SIG-M5 treated with dmso at 0.1 percent for 504 hours (cell line): Measurements from ENCODE around the gene RALGDS.
A peak's percentile ranks its signal among the peaks of the same experiment; 100 is the strongest.

Experiments
- DNase-seq: peaks from one replicate; lab custom pipeline; 2025; ENCODE audit not compliant: unreplicated experiment; lab: John Stamatoyannopoulos, UW

RALGDS gene

DNA sequence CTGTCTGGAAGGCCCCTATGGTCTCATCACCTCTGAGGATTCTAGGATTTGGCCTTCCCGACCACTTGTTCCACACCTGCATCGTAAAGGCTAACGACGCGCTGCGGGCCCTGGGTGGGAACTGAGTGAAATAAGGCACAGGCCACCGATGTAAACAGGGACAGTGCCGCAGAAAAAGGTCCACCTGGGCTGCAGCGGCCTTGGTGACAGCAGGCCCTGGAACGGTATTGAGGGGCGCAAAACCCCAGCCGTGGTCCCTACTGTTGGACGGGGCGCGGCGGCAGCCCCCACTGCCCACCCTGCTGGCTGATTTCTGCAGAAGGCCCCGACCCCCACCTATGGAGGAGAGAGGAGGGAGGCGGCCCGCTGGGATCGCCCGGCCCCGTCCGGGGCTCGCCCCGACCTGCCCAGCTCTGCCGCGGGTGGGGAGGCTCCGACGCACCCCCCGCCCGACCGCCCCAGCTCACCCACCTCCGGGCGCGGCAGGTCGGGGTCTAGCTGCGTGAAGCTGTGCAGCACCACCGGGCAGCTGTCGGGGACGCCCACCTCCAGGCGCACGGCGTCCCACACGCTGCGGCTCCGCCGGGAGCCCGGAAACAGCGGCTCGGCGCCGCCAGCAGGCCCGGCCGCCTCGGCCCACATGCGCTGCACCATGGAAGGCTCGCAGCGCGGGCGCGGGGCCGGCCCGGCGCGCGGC lies 391 bp downstream of the RALGDS start:
- DNase-seq, result no peak

DNA sequence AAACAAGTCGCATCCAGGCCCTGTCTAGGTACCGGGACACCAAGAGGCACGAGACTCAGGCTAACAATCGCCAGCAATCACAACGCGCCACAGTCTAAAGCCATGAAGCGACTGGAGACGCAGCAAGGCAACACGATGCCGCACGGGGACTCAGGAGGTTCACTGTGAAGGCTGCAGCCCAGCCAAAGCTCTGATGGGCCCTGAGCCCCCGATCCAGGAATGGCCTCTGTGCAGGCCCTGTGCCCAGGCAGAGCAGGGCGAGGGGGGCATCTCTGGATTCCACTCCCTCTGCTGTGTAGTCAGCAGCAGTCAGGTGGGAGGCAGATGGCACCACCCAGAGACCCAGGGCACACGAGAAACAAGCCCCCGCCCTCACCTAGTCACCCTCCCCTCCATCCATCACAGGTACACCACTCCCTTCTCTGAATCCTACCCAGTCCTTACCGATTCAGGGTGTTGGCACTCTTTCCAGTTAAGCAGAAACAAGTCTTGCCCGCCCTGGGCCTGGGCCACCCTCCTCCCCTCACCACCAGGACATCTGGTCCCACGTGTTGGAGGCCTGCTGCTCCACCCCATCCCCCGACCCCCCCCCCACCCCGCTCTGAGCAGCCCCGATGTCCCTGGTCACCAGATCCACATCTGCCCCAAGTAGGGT lies 1.1 kb downstream of the RALGDS start:
- DNase-seq, result no peak

DNA sequence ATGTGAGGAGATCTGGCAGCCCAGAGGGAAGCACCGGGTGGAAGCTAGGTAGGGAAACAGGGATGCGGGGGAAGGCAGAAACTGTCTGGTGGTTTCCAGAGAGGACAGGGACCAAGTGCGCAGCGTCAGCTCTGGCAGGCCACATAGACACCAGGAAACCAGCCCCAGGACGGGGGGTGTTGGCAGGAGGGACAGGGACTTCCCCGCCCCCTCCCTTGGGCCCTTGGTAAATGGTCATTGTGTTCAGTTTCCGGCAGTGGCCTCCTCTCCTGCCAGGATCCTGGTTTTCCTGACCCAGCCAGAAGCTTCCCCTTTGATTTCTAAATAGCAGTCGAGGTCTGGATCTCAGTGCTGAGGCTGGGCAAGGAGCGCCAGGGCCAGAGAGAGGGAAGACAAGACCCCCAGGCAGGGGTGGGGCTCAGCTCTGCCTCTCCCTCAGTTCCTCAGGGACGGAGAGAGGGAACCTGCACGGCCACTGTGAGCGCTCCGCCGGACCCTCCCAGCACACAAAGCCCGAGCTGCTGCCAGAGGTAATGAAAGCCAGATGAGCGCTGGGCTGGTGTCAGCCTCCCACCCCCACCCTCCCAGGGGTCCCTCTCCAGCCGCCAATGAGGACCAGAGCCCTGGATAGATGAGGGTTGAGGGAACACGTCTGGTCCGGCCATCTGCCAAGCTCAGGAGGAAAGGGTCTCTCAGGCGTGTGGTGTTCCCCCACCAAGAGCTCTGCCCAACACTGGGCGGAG lies 1.8 kb downstream of the RALGDS start:
- DNase-seq, result no peak

DNA sequence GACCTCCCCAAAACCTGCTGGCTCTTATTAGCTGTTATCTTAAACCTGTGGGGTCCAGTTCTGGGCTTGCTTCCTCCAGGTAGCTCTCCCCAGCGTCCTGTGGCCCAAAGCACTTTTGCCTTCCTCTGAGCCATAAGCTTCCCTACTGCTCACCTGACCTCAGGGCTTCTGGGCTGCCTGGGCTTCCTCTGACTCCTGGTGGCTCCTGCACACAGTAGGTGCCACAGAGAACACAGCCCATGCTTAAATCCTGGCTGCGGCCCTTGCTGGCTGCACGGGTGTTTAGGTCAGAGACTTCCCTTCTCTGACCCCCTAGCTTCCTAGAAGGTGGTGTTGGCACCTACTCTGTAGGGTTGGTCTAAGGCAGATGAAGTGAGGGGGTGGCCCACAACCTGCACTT lies 2.5 kb downstream of the RALGDS start:
- DNase-seq, result no peak

DNA sequence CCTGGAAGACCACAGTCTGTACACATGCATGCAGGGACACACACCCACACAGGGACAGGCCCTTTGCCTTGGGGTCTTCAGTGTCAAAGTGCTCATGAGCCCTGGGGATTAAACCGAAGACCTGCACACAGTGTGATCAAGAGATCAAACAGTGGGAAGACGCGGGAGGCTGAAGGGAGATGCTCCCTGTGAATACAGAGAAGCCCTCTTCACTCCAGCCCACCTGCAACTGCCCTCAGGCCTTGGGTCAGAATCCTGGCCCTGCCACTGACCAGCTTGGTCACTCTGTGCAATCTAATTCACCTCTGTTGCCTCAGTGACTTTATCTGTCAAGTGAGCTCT lies 2.9 kb downstream of the RALGDS start:
- DNase-seq, result no peak

DNA sequence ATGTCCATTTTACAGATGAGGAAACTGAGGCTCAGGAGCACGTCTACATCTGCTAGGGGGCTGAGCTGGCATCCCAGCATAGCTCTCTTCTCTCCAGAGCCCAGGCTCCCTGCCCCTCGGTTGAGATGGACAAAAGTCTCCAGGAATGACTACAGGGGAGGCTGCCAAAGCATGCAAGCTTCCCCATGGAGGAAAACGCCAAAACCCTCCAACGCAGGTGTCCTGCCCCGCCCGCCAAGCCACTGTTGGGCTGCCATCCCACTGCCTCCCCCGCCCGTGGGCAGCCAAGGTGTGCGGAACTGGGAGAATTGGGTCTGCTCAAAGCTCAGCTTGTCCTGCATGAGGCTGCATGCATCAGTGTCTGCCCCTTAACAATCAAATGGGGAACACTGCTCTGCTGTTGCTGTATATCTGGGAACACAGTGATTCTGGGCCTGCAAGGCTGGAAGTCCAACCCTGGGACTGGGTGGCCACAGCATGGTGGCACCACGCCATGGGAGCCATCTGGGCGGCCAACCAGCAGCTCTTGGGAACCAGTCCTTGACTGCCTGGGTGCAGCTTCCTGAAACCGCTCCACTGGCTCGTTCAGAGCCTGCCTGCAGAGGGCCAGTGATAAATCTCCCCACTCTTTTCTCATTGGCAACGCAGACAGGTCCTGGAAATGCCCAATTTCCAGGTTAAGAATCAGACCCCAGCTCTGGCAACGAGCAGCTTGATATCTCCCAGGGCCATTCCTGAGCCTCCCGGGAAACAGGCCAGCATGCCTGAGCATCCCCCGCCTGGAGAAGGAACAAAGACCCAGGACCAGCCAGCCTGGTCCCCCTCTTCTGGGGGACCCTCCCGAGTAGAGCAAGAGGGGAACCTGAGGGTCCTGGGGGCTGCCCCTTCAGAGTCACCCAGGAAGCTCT lies 3.5 kb downstream of the RALGDS start:
- no peak for DNase-seq

DNA sequence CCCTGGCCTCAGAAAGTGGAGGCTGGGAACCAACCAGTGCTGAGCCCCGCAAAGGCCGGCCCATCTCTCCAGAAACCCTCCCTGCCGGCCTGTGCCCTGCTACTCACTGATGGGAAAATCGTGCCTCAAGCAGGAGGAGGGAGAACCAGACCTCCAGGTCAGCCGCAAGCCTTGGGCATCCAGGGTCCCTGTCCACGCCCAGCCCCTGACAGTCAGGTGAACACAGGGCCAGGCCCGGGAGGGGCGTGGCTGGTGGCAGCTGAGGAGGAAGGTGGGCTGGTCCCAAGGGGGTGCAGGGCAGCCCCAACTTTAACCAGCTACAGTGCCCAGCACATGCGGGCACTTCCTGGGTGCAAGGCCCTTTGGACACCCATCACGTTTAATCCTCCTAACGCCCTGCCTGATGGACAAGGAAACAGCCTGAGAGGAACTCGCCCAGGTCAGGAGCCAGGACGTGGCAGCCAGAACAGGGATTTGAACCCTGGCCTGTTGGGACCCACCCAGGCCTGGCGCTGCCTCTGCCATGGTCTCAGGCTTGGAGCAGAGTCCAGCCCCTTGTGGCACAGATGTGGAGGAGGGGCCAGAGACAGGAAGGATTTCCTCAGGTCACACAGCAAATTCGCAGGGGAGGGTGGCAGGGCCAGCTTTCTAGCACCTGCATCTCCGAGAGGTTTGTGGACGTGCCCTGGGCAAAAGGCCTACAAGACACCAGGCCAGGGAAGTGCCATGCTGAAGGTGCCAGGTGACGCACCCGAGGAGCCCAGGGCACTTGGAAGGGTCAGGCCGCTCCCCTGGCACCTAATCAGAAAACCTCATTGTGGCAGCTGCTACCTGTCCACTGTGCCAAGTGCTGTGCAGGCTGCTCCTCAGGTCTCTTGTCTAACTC lies 4.5 kb downstream of the RALGDS start:
- no peak for DNase-seq

DNA sequence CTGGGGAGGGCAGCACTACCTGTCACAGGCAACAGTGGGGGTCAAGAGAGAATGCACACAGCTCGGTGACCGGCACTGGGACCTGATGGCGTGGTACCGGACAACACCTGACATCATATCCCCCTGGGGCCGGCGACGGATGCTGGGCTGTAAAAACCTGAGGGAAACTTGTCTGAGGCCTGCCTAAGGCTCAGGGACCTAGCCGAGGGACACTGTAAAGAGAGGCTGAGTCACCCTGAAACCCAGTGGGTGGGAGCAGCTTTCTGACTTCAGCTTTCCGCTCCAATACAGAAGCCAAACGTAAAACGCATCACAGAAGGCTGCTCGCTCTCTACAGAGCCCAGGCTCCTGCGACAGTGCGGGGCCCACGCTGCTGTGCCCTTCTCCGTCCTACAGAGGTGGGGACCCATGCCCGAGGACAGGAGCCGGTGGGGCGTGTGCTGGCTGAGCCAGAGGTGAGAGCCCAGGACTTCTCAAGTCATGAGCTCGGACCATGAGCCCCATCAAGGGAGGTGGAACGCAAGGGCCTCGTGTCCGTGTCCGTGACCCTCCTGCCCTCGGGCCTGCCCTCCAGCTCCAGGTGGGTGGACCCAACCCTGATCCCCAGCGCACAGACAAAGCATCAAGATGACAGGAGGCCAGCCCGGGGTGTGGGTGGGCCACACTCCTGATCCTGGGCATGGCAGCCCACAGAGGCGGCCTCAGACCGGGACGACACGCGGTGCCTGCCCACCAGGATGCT lies 5.3 kb downstream of the RALGDS start:
- peak; percentile 22 for DNase-seq

DNA sequence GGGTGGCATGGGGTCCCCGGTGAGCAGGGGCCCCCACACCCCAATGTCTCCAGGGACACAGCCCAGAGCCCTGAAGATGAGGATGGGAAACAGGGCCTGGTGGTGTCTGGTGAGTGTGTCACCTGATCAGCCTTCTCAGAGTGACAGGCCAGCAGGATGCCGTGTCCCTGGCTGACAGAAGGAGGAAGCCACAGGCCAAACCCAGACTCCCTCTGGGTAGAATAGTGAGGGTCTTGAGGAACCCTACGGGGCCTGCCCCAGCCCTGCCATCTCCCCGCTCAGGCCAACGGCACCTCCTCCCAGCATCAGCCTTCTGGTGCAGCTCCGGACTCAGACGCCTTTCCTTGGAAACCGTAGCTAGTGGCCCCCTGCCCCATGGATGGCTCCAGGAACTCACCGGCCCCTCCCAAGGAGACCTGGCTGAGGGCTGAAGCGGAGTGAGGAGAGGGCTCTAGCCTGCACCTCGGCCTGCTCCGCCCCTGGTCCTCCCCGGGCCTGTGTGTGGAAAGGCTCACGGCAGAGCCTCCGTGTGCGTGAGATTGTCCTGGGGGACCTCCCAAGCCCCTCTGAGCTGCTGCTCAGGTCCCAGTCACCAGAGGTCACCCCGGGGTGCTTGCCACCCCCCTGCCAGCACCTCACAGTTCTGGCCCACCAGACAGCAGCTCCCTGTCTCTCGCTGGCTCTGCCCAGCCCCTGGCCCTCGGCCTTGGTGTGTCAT lies 6.0 kb downstream of the RALGDS start:
- no peak for DNase-seq

DNA sequence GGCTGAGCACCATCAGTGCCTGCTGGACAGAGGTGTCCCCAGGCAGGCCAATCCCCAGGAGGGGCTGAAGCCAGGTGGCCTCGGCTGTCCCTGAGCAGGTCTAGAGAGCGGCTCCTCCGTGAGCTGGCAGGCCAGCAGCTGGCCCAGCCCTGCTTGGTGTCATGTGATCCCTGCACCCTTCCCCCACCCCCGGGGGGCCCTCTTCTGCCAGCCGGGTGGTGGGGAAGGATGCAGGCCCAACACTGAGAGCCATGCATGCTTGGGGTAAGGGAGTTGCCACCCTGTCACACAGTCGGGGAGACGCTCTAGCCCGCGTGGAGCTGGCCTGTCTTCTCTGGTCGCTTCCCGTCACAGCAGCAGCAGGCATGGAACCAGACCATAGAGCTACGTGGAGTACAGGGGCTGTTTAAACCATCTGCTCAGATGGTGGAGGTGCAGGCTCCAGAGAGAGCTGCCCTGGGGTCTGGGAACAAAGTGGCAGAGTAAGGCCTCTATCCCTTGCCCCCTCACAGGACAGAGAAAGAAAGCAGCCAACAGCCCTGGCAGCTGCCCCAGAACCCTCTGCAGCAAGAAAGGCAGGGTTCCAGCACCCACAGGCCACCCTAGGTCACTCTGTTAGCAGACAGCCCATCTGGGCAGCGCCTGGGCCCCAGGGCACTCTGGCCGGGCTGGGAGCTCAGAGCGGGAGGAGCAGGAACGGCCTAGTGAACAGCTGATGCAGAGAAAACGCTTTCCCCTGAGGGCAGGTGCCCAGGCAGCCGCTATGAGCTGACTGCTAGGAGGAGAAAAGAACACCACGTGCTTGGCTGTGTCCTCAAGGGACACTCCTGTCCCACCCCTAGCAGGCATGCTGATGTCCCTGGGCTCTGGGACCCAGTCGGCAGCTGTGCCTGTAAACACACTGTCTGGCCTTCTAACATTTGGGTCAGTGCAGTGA lies 6.8 kb downstream of the RALGDS start:
- DNase-seq, result peak; percentile 25

DNA sequence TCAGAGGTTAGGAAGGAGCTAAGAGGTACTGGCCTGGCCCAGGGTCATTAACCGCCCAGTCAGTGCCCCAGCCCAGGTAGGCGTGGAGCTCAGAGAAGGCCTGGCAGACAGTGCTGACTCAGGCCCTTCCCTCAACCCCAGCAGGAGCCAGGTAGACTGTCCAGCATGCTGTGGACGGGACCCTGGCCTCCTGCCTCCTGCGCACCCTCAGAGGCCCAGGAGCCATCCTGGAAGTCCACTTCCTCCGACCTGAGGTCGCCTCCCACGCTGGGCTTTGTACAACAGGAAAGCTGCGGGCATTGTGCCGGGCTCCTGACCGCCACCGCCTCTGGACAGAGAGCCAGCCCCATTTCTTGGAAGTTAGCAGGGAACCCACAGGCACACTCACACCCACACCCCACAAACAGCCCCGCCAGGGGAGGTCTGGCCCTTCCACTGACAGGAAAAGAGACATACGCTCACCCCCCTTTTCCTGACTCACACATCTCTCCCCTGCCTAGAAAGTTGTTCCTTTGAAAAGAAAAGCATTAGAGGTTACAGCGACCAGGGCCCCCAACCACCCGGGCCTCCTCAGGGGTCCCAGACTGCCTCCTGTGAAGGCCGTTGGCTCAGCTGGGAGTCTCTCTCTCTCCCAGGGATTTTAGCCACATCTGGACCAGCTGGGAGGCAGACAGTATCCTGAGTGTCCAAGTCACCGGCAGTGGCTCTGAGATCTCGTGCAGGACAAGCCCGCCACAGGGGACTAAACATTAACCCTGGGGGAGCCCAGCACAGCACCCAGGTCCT lies 7.7 kb downstream of the RALGDS start:
- DNase-seq, result no peak

DNA sequence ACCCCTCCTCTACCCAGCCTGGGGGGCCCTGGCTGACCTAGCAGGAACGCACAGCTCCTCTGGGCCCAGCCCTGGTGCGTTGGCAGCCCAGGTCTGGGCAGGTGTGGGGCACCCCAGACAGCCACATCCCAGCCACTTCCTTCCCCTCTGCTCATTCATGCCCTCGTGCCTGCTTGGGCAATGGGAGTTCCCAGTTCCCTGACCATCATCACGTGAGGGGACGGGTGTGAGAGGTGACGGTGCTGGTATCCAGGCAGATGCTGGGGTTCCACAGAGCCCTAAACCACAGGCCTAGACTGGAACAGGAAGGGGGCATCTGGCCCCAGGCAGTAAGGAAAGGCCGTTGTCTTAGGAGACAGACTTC lies 8.4 kb downstream of the RALGDS start:
- DNase-seq, result peak; percentile 14

DNA sequence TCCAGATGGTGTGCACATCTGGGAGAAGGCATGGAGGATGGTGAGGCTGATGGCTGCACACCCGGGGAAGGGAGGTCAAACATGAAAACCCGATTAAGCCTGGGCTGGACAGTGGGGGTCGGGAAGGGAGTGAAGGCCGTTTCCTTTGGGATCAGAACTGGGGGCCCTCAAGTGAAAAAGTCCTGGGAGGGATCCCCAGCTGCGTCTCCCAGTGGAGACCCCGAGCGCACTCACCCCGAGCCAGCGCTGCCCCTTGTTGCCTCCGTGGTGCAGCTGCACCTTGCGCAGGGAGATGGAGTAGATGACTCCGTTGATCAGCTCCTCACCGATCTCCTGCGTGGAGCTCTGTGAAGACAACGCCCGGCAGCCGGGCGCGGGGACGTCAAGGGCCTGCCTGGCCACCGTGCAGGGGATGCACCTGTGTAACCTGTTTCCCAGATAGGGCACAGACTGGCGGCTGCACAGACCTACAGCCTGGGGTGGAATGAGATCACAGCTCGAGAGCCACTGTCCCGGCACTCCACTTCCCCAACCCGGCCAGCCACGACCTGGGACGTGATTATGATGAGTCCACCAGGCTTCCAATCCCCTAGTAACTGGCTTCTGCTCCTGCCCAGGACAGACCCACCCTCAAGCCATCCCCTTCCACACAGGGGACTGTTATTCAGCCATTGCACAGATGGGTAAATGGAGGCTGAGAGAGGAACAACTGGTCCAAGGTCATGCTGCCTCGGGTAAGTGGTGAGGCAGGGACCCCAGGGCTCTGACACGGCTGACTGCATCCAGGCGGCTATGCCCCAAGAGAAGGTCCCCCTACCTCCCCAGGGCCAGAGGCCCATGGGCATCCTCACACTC lies 9.0 kb downstream of the RALGDS start:
- no peak for DNase-seq

DNA sequence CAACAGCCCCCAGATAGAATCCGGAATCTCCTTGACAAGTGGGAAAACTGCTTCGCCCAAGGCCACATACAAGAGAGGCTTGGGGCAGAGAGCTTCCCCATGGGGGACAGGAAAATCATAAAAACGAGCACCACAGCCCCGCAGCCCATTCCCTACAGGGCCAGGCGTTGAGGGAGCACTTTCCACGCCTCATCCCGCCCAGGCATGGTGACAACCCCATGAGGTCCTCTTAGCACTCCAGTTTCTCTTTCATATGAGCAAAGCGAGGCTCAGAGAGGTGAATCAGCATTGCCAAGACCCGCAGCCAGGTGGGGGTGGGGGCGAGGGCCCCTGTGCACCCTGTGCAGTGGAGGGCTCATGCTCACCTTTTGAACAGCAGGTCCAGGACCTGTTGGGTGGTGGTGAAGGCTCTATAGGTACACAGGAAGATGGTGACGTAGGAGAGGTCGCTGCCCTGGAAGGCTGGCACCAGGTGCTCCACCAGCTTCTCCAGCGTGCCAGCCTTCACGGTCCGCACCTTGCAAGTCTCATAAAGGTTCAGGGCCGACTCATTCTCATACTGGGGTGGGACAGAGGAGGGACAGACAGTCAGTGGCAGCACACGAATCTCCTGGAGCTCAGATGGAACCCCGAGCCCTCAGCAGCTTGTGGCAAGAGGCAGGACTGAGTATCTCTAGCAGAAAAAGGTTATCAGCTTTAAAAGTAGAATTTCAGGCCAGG lies 10.9 kb downstream of the RALGDS start:
- no peak for DNase-seq

DNA sequence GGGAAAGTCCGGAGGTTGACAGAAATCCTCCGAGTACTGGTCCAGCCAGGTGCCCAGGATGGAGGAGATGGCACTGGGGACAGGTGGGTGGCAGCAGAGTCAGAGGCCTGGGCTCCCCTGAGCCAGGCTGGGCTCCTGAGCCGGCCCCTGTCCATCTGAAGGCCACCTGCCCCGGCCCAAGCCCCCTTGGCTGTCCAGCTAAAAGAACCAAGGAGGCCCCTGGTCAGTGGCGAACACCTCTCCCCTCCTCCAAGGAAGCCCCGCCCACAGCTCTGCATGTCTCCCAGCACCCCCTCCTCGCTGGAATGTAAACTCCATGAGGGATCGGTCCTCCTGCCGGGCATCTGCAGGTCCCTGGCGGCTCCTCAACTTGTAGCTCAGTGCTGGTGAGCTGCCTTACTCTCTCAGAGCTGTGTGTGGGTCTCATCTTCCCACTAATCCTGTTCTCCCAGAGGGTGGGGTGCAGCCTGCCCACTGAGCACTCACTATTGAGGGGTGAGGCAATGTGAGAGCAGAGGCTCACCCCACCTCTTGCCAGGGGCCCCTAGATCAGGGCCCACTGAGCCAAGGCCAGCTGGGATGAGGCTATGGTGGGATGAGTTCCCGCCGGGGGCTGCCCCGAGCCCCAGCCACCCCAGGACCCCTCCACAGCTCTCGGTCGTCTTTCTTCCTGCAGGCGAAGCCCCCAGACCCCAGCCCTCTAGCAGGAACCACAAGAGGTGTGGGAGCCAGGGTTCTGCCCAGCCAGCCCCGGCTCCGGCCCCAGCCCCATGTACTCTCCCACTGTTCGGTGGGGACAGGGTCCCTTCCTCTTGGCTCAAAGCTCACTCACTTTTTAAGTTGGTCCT lies 12.0 kb downstream of the RALGDS start:
- DNase-seq, result no peak
